IMR-90 (cell line): ENCODE data around the gene AMD1. TPM values are rescaled to one million over a fixed set of nuclear protein-coding genes. Genes with fewer than 3 reads are reported as not detected.

Experiments
- ATAC-seq: fragments of 200-7000 bp; cut with Tn5 transposase; 2 replicates; pipeline ENCODE4 v1.9.1; 2020; ENCODE audit warnings: low read depth, mild to moderate bottlenecking, moderate library complexity
- BruUV-seq: library from RNA; stranded (reverse); fragments of 400-500 nt; replicated peaks from 2 replicates; lab custom pipeline; 2021; lab: Mats Ljungman, UMichigan
- CTCF ChIA-PET: fragments of 300-600 bp; formaldehyde crosslinking; extraction: SDS; loops from one replicate; lab custom pipeline; 2021; ENCODE audit warnings: antibody characterized with exemption; lab: Yijun Ruan, JAX
- POLR2A ChIA-PET: fragments of 300-600 bp; sonication (Branson Sonifier 250); formaldehyde crosslinking; loops from one replicate; lab custom pipeline; 2022; ENCODE audit warnings: antibody characterized with exemption; ENCODE audit not compliant: unreplicated experiment; lab: Charles Lee
- DNase-seq: peaks from one replicate; pipeline ENCODE4 v3.0.0; 2013
- H2AFZ ChIP-seq: replicated peaks from 2 replicates; pipeline ENCODE3; 2013; ENCODE audit warnings: low read length, mild to moderate bottlenecking; ENCODE audit not compliant: poor library complexity
- H2AK5ac ChIP-seq: 2 replicates; pipeline ENCODE4 v1.6.1; 2013; ENCODE audit warnings: low read depth, low read length, inconsistent platforms
- H2AK9ac ChIP-seq: replicated peaks from 2 replicates; pipeline ENCODE3; 2013; ENCODE audit warnings: mild to moderate bottlenecking, low read depth, low read length, moderate library complexity; ENCODE audit not compliant: poor library complexity
- H2BK120ac ChIP-seq: 2 replicates; pipeline ENCODE4 v1.6.1; 2013; ENCODE audit warnings: low read depth, low read length, inconsistent platforms
- H2BK15ac ChIP-seq: 3 replicates; pipeline ENCODE4 v1.6.1; 2013; ENCODE audit warnings: low read depth, low read length, inconsistent platforms
- H2BK20ac ChIP-seq: 2 replicates; pipeline ENCODE4 v1.6.1; 2013; ENCODE audit warnings: low read depth, mild to moderate bottlenecking, inconsistent platforms, low read length, moderate library complexity
- H2BK5ac ChIP-seq: 2 replicates; pipeline ENCODE4 v1.6.1; 2013; ENCODE audit warnings: mild to moderate bottlenecking, low read depth, low read length, inconsistent platforms; ENCODE audit not compliant: poor library complexity, severe bottlenecking
- H3K14ac ChIP-seq: replicated peaks from 2 replicates; pipeline ENCODE4 v1.6.1; 2013; ENCODE audit warnings: low read depth, low read length, inconsistent platforms
- H3K18ac ChIP-seq: 2 replicates; pipeline ENCODE4 v1.6.1; 2013; ENCODE audit warnings: low read depth, low read length, control low read depth
- H3K23ac ChIP-seq: 2 replicates; pipeline ENCODE4 v1.6.1; 2013; ENCODE audit warnings: low read depth, low read length, inconsistent platforms
- H3K27ac ChIP-seq: 2 replicates; pipeline ENCODE4 v1.5.1; 2013; ENCODE audit warnings: mild to moderate bottlenecking, control low read depth, low read length; ENCODE audit not compliant: insufficient read depth
- H3K27me3 ChIP-seq: 2 replicates; pipeline ENCODE4 v1.6.1; 2013; ENCODE audit warnings: low read length; ENCODE audit not compliant: control insufficient read depth, insufficient read depth
- H3K36me3 ChIP-seq: 2 replicates; pipeline ENCODE4 v1.6.1; 2013; ENCODE audit warnings: low read length, mixed read lengths; ENCODE audit not compliant: control insufficient read depth, insufficient read depth
- H3K4ac ChIP-seq: 2 replicates; pipeline ENCODE4 v1.6.1; 2013; ENCODE audit warnings: low read depth, low read length, inconsistent platforms
- H3K4me1 ChIP-seq: 2 replicates; pipeline ENCODE4 v1.6.1; 2013; ENCODE audit warnings: low read length, mixed read lengths; ENCODE audit not compliant: control insufficient read depth, insufficient read depth
- H3K4me2 ChIP-seq: 2 replicates; pipeline ENCODE4 v1.6.1; 2013; ENCODE audit warnings: low read depth, mild to moderate bottlenecking, control low read depth, low read length, moderate library complexity
- H3K4me3 ChIP-seq: 2 replicates; pipeline ENCODE4 v1.5.1; 2013; ENCODE audit warnings: low read depth, mild to moderate bottlenecking, control low read depth, low read length, moderate library complexity; ENCODE audit not compliant: insufficient read depth
- H3K56ac ChIP-seq: 2 replicates; pipeline ENCODE4 v1.6.1; 2013; ENCODE audit warnings: low read length, inconsistent platforms; ENCODE audit not compliant: insufficient read depth; ENCODE audit errors: extremely low read depth
- H3K79me1 ChIP-seq, 2 experiments: 2 replicates each; pipeline ENCODE4 v1.6.1; 2013; ENCODE audit warnings: low read length in 2 of 2, inconsistent platforms in 1 of 2, low read depth in 1 of 2
- H3K9ac ChIP-seq: 2 replicates; pipeline ENCODE4 v1.6.1; 2013; ENCODE audit warnings: low read depth, low read length, control low read depth
- H3K9me1 ChIP-seq: 2 replicates; pipeline ENCODE4 v1.6.1; 2013; ENCODE audit warnings: low read length, inconsistent platforms; ENCODE audit not compliant: insufficient read depth
- H3K9me3 ChIP-seq: 2 replicates; pipeline ENCODE4 v1.6.1; 2013; ENCODE audit warnings: low read length; ENCODE audit not compliant: control insufficient read depth, insufficient read depth
- H4K20me1 ChIP-seq: 2 replicates; pipeline ENCODE4 v1.6.1; 2013; ENCODE audit warnings: low read length, inconsistent platforms; ENCODE audit not compliant: insufficient read depth
- H4K5ac ChIP-seq: 2 replicates; pipeline ENCODE4 v1.6.1; 2013; ENCODE audit warnings: mild to moderate bottlenecking, low read depth, low read length, control low read depth
- H4K8ac ChIP-seq, 2 experiments: 2 replicates each; pipeline ENCODE4 v1.6.1; 2013; ENCODE audit warnings: low read depth in 2 of 2, low read length in 2 of 2, control low read depth in 1 of 2, inconsistent platforms in 1 of 2
- H4K91ac ChIP-seq: 2 replicates; pipeline ENCODE4 v1.6.1; 2013; ENCODE audit warnings: low read depth, low read length, inconsistent platforms; ENCODE audit not compliant: insufficient read depth
- MAZ ChIP-seq: IDR thresholded peaks from 2 replicates; pipeline ENCODE4 v1.6.1; 2012; ENCODE audit warnings: low read depth, mild to moderate bottlenecking, low read length, improper control_type of control experiment, moderate library complexity, borderline replicate concordance
- SMC3 ChIP-seq: fragments of 150-350 bp; IDR thresholded peaks from 2 replicates; pipeline ENCODE4 v1.6.1; 2016; ENCODE audit warnings: low read depth, mild to moderate bottlenecking, antibody characterized with exemption, low read length, moderate library complexity
- WGBS, 2 experiments: methylation state at CpG; one replicate each; pipeline versions ENCODE4 v1.1.5 to v1.1.7; 2013; ENCODE audit warnings: missing lambda C conversion rate in 2 of 2; ENCODE audit not compliant: insufficient read length in 1 of 2; ENCODE audit errors: extremely low coverage in 2 of 2; 5-methylcytosine and 5-hydroxymethylcytosine counted together
- dilution Hi-C: fragments of 300-500 bp; cut with HindIII; formaldehyde crosslinking; loops from one replicate; pipeline ENCODE4 v1.14.3; 2018; ENCODE audit warnings: low sequenced_read_pairs; ENCODE audit not compliant: unreplicated experiment
- in situ Hi-C: fragments of 300-500 bp; cut with MboI; formaldehyde crosslinking; loops from 3 replicates; pipeline ENCODE4 v1.14.3; 2019; ENCODE audit warnings: low sequenced_read_pairs, inconsistent platforms, mixed read lengths
- intact Hi-C: fragments of 100-400 bp; cut with micrococcal nuclease; formaldehyde crosslinking; loops from 2 replicates; pipeline ENCODE4 v1.10.0; 2022
- polyA plus RNA-seq, 3 experiments: library from polyadenylated mRNA; depleted of rRNA; stranded (reverse); fragments of >200 nt; gene quantifications; 2 replicates each; pipeline ENCODE4 v1.2.3, GENCODE V29; 2012; ENCODE audit warnings: low replicate concordance in 1 of 3
- total RNA-seq: library from RNA; depleted of rRNA; stranded (reverse); fragments of >200 nt; gene quantifications from 2 replicates; pipeline ENCODE4 v1.2.3, GENCODE V29; 2012
- TF ChIP-seq, protein P1 (sequence below): fragments of 150-350 bp; IDR thresholded peaks from 2 replicates; pipeline ENCODE4 v1.6.1; 2017; ENCODE audit warnings: mild to moderate bottlenecking, antibody characterized with exemption, low read length, low read depth

AMD1 gene
- total and polyA plus RNA-seq, 2 of the 4 experiments (the other 2 are of a cell fraction): 32.2 to 65.8 TPM

DNA sequence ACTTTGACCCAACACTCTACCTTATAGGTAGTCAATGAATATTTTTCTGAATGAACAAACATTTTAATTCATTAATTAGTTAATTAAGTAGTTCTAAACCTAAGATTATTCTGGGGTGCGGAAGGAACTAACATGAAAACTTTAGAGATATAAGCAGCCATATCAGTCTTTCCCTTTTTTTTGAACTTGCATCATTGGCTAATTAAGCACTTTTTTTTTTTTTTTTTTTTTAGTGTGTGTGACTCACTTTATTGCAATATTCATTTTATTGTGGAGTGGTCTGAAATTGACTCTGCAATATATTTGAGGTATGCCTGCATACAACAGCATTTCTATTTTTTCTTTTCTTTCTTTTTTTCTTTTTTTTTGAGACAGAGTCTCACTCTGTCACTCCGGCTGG is 21.8 kb upstream of the AMD1 start:
- WGBS, 2 experiments: 100% methylated on average over 1 of the region's 2 CpGs; no CpG with 5 or more reads in 1 of the 2 experiments
- CTCF ChIA-PET: no interaction called here

More for the DNA sequence above, 21.8 kb upstream of the AMD1 start:
- Histone ChIP-seq H4K91ac (no peak overlapping the region), H3K23ac (no peak overlapping the region), H2AK9ac (no peak overlapping the region), H2BK5ac (no peak overlapping the region), H2AK5ac (no peak overlapping the region), H3K9me3 (no peaks in the 10 kb centered on the region), H3K18ac (no peak overlapping the region), H3K9ac (no peak overlapping the region), H3K4me2 (no peak overlapping the region), H2AFZ (no peak overlapping the region), H3K27ac (no peak overlapping the region), H4K20me1 (no peaks in the 10 kb centered on the region), H4K8ac (no peak overlapping the region), H3K14ac (no peak overlapping the region), H3K56ac (no peak overlapping the region), H3K79me1 (no peaks in the 10 kb centered on the region), H4K5ac (no peak overlapping the region), H2BK15ac (no peak overlapping the region), H3K4me1 (no peaks in the 10 kb centered on the region), H3K27me3 (no peaks in the 10 kb centered on the region), H3K36me3 (no peaks in the 10 kb centered on the region), H2BK120ac (no peak overlapping the region), H3K9me1 (no peaks in the 10 kb centered on the region), H3K4ac (no peak overlapping the region), H2BK20ac (no peak overlapping the region), H3K4me3 (no peak overlapping the region)
- TF ChIP-seq MAZ (no peak), SMC3 (no peak)
- TF ChIP-seq, protein P1, sequence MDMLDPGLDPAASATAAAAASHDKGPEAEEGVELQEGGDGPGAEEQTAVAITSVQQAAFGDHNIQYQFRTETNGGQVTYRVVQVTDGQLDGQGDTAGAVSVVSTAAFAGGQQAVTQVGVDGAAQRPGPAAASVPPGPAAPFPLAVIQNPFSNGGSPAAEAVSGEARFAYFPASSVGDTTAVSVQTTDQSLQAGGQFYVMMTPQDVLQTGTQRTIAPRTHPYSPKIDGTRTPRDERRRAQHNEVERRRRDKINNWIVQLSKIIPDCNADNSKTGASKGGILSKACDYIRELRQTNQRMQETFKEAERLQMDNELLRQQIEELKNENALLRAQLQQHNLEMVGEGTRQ: no peak
- dilution Hi-C loops (no loop called here), in situ Hi-C loops (no loop called here), intact Hi-C loops (no loop called here)
- POLR2A ChIA-PET: no interaction called here
- DNase-seq (no peak), ATAC-seq (no peak)
- no TSS peak for BruUV-seq
